ENCODE measurements around the gene PTPRE.

PTPRE gene

DNA sequence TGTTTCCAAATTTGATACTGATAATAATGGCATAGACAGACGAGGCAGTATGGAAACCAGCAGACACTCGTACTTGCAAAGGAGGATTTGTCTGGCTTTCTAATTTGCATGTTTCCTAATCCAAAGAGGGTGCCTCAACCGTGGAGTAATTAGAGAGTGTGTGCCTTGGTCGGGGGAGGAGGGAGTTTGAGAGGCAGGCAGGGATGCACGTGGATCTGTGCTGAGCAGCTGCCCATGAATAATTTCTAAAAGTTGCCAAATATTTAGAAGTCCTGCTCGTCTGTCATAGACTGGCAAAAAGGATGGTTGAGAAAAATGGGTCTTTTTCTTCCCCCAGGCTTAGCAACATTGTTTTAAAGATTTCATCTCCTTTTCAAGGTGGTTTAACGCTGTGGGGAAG, 69.4 kb downstream of the PTPRE start:
- Histone ChIP-seq H3K4me3 (ENCODE audit: low read depth in 1 of 5, low read length in 5 of 5) (no peak overlapping the region), H3K9me3 (ENCODE audit: control insufficient read depth in 5 of 5, low read length in 5 of 5) (peaks cover 0 to 5% (median 0%) of the 10 kb centered on the region in 5 donors), H3K27me3 (ENCODE audit: control insufficient read depth in 5 of 5, insufficient read depth in 4 of 5, low read length in 5 of 5) (peaks cover 0 to 5% (median 0%) of the 10 kb centered on the region in 5 donors), H3K4me1 (ENCODE audit: control insufficient read depth in 5 of 5, insufficient read depth in 5 of 5, low read length in 5 of 5) (peaks cover 11 to 44% (median 27%) of the 10 kb centered on the region in 5 donors), H3K27ac (ENCODE audit: low read depth, low read length) (peak overlapping the region; percentile 57), H3K36me3 (ENCODE audit: control insufficient read depth in 5 of 5, insufficient read depth in 5 of 5, low read length in 5 of 5) (no peaks in the 10 kb centered on the region), H3K9ac (ENCODE audit: low read length in 5 of 5) (no peak overlapping the region)

DNA sequence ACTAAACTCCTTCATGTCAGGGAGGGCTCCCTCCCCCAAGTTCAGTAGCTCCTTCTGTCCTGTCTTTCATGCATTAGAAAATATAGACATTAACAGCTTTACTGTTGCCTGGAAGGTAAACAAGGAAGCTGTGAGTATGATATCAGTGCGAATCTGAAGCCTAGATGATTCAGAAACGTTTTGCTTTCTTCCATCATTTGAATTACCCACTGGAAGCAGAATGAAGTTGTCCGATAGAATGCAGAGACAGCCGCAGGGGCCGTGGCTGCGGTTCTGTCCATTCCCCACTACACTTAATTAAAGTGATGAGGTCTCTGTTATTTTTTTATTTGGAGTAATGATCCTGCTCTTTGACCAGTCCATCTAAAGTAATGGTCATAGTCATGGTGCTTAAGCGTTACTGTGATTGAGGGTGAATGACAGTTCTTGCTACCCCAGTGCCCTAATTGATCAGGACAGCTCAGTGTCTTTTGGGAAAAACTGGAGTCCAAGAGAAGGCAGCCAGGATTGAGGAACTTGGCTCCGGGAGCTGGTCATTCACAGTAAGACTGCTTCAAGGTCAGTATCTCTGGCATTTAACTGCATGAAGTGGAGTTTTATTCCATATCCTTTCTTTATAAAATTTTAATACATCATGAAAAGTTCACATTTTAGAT, 69.9 kb downstream of the PTPRE start:
- Histone ChIP-seq H3K9ac (ENCODE audit: low read length in 5 of 5) (no peak overlapping the region), H3K4me3 (ENCODE audit: low read depth in 1 of 5, low read length in 5 of 5) (peak overlapping the region in 2 of 5 donors; percentile 29 to 53), H3K36me3 (ENCODE audit: control insufficient read depth in 5 of 5, insufficient read depth in 5 of 5, low read length in 5 of 5) (no peaks in the 10 kb centered on the region), H3K27me3 (ENCODE audit: control insufficient read depth in 5 of 5, insufficient read depth in 4 of 5, low read length in 5 of 5) (peaks cover 0 to 5% (median 0%) of the 10 kb centered on the region in 5 donors), H3K27ac (ENCODE audit: low read depth, low read length) (peak overlapping the region; percentile 57), H3K9me3 (ENCODE audit: control insufficient read depth in 5 of 5, low read length in 5 of 5) (peaks cover 0 to 5% (median 0%) of the 10 kb centered on the region in 5 donors), H3K4me1 (ENCODE audit: control insufficient read depth in 5 of 5, insufficient read depth in 5 of 5, low read length in 5 of 5) (peaks cover 11 to 44% (median 27%) of the 10 kb centered on the region in 5 donors)

DNA sequence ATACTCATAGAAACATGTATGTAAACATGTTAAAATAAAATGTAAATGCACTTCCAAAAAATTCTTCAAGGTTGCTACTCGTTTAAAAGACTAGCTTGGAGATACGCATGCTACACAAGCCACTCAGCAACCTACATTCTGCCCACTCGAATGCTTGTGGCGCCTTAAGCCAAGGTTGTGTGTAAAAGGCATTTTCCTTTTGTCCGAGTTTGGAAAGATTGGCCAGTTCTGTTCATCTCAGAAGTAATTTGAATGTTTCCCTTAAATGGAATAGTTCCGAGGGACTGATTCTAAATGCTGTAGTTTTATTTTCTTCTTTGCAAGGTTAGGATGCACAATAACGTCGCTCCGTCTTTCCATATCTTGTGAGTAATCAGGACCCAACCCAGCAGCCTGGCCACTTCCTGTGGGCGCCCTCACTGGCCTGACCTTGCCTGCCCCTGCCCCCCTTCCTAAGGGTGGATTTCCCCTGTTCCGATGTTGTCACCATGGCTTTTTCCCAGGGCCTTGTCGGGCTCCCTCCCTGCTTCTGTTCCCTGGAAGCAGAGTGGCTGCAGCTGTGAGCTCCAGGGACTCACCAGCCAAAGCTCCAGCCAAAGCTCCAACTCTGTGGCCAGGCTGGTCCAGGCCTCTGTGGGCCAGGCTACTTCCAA, 70.6 kb downstream of the PTPRE start:
- Histone ChIP-seq H3K27me3 (ENCODE audit: control insufficient read depth in 5 of 5, insufficient read depth in 4 of 5, low read length in 5 of 5) (peaks cover 0 to 5% (median 0%) of the 10 kb centered on the region in 5 donors), H3K4me3 (ENCODE audit: low read depth in 1 of 5, low read length in 5 of 5) (peak overlapping the region; percentile 21 to 53 (median 29)), H3K36me3 (ENCODE audit: control insufficient read depth in 5 of 5, insufficient read depth in 5 of 5, low read length in 5 of 5) (no peaks in the 10 kb centered on the region), H3K9ac (ENCODE audit: low read length in 5 of 5) (peak overlapping the region in 2 of 5 donors; percentile 4 to 30), H3K4me1 (ENCODE audit: control insufficient read depth in 5 of 5, insufficient read depth in 5 of 5, low read length in 5 of 5) (peaks cover 11 to 41% (median 27%) of the 10 kb centered on the region in 5 donors), H3K27ac (ENCODE audit: low read depth, low read length) (peak overlapping the region; percentile 81), H3K9me3 (ENCODE audit: control insufficient read depth in 5 of 5, low read length in 5 of 5) (peaks cover 0 to 5% (median 0%) of the 10 kb centered on the region in 5 donors)

DNA sequence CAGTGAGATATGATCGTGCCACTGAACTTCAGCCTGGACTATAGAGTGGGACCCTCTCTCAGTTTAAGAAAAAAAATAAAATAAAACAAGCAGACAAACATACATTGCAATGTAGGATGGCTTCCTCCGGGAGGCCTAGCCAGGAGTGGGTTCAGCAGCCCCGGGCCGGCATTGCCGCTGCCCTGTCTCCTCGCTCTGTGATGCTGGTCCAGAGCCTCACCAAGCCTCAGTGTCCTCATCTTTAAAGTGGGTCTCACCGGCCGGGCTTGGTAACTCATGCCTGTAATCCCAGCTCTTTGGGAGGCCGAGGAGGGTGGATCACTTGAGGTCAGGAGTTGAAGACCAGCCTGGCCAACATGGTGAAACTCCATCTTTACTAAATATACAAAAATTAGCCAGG, 71.6 kb downstream of the PTPRE start:
- H3K27ac ChIP-seq (ENCODE audit: low read depth, low read length) = peak overlapping the region; percentile 81
- peaks cover 0 to 5% (median 0%) of the 10 kb centered on the region in 5 donors for H3K9me3 ChIP-seq (ENCODE audit: control insufficient read depth in 5 of 5, low read length in 5 of 5)
- H3K27me3 ChIP-seq (ENCODE audit: control insufficient read depth in 5 of 5, insufficient read depth in 4 of 5, low read length in 5 of 5) = peaks cover 0 to 5% (median 0%) of the 10 kb centered on the region in 5 donors
- no peaks in the 10 kb centered on the region for H3K36me3 ChIP-seq (ENCODE audit: control insufficient read depth in 5 of 5, insufficient read depth in 5 of 5, low read length in 5 of 5)
- peak overlapping the region in 1 of 5 donors; percentile 30 for H3K9ac ChIP-seq (ENCODE audit: low read length in 5 of 5)
- no peak overlapping the region for H3K4me3 ChIP-seq (ENCODE audit: low read depth in 1 of 5, low read length in 5 of 5)
- peaks cover 11 to 48% (median 27%) of the 10 kb centered on the region in 5 donors for H3K4me1 ChIP-seq (ENCODE audit: control insufficient read depth in 5 of 5, insufficient read depth in 5 of 5, low read length in 5 of 5)

DNA sequence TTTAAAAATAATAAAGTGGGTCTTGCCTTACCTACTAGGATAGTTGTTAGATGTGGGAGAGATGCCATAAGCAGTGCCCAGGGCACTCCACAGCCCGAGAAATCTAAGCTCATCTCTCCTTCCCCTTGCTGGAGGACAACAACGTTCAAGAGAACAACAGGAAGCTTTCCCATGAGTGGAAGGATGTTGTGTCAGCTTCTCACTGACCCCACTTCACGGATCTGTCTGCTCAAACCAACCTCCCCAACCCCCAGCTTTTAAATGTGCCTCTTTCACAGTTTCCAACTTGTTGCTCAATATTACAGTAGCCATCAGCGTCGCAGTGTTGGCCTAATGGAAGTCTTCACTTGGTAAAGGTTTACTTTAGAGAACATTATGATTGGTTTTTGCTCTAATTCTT, 72.1 kb downstream of the PTPRE start:
- H3K27me3 ChIP-seq (ENCODE audit: control insufficient read depth in 5 of 5, insufficient read depth in 4 of 5, low read length in 5 of 5) = peaks cover 0 to 5% (median 0%) of the 10 kb centered on the region in 5 donors
- H3K36me3 ChIP-seq (ENCODE audit: control insufficient read depth in 5 of 5, insufficient read depth in 5 of 5, low read length in 5 of 5) = no peaks in the 10 kb centered on the region
- H3K27ac ChIP-seq (ENCODE audit: low read depth, low read length) = no peak overlapping the region
- no peak overlapping the region for H3K9ac ChIP-seq (ENCODE audit: low read length in 5 of 5)
- no peak overlapping the region for H3K4me3 ChIP-seq (ENCODE audit: low read depth in 1 of 5, low read length in 5 of 5)
- peaks cover 0 to 5% (median 0%) of the 10 kb centered on the region in 5 donors for H3K9me3 ChIP-seq (ENCODE audit: control insufficient read depth in 5 of 5, low read length in 5 of 5)
- H3K4me1 ChIP-seq (ENCODE audit: control insufficient read depth in 5 of 5, insufficient read depth in 5 of 5, low read length in 5 of 5) = peaks cover 11 to 48% (median 27%) of the 10 kb centered on the region in 5 donors

DNA sequence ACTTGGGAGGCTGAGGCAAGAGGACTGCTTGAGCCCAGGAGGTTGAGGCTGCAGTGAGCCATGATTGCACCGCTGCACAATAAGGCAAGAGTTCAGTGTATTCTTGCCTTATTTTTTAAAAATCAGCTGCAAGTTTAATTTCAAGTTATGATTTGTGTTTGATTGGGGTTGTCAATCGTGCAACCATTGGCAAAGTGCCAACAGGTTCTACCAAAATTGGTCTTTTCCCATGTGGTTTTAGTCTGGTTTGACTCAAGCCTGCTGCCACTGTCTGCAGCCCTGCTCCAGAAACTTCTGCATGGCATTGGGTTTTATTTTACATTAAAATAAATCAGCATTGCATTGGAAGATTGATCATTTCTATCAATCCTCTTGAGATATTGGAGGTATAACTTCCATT, 72.7 kb downstream of the PTPRE start:
- no peak overlapping the region for H3K27ac ChIP-seq (ENCODE audit: low read depth, low read length)
- H3K9me3 ChIP-seq (ENCODE audit: control insufficient read depth in 5 of 5, low read length in 5 of 5) = peaks cover 0 to 5% (median 0%) of the 10 kb centered on the region in 5 donors
- H3K36me3 ChIP-seq (ENCODE audit: control insufficient read depth in 5 of 5, insufficient read depth in 5 of 5, low read length in 5 of 5) = no peaks in the 10 kb centered on the region
- H3K27me3 ChIP-seq (ENCODE audit: control insufficient read depth in 5 of 5, insufficient read depth in 4 of 5, low read length in 5 of 5) = peaks cover 0 to 5% (median 0%) of the 10 kb centered on the region in 5 donors
- H3K9ac ChIP-seq (ENCODE audit: low read length in 5 of 5) = no peak overlapping the region
- H3K4me3 ChIP-seq (ENCODE audit: low read depth in 1 of 5, low read length in 5 of 5) = no peak overlapping the region
- H3K4me1 ChIP-seq (ENCODE audit: control insufficient read depth in 5 of 5, insufficient read depth in 5 of 5, low read length in 5 of 5) = peaks cover 11 to 52% (median 27%) of the 10 kb centered on the region in 5 donors

DNA sequence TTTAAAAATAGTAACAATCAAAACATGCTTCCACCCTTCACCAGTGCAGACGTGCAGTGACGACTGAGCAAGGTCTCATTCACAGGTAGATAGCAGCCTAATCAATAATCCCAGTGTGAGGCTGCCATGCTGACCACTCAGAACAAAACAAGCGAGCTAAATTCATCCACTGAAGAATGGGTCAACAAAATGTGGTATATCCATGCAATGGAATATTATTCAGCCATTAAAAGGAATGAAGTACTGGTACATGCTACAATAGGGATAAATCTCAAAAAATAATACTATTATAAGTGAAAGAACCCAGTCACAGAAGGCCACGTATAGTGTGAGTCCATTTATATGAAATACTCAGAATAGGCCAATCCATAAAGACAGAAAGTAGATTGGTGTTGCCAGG, 74.0 kb downstream of the PTPRE start:
- Histone ChIP-seq H3K27me3 (ENCODE audit: control insufficient read depth in 5 of 5, insufficient read depth in 4 of 5, low read length in 5 of 5) (peaks cover 0 to 3% (median 0%) of the 10 kb centered on the region in 5 donors), H3K4me3 (ENCODE audit: low read depth in 1 of 5, low read length in 5 of 5) (no peak overlapping the region), H3K9ac (ENCODE audit: low read length in 5 of 5) (no peak overlapping the region), H3K36me3 (ENCODE audit: control insufficient read depth in 5 of 5, insufficient read depth in 5 of 5, low read length in 5 of 5) (no peaks in the 10 kb centered on the region), H3K9me3 (ENCODE audit: control insufficient read depth in 5 of 5, low read length in 5 of 5) (peaks cover 0 to 5% (median 0%) of the 10 kb centered on the region in 5 donors), H3K27ac (ENCODE audit: low read depth, low read length) (no peak overlapping the region), H3K4me1 (ENCODE audit: control insufficient read depth in 5 of 5, insufficient read depth in 5 of 5, low read length in 5 of 5) (peaks cover 11 to 52% (median 27%) of the 10 kb centered on the region in 5 donors)

DNA sequence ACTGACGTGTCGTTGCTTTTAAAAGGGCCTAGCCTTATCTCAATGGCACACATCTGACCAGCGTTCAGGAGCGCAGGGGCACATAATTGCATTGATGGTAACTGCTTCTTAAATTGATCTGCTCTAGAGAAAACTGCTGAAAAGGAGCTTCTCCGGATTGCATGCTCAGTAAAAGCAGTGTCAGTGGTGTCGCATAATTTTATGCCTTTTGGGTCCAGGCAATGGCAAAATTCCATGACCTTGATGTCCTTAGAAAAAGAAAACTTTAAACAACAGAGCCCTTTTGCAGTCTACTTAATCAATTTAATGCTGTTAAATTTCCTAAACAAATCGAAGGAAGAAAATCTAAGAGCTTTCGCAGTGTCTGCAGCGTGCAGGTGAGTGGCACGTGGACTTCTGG, 75.7 kb downstream of the PTPRE start:
- Histone ChIP-seq H3K9me3 (ENCODE audit: control insufficient read depth in 5 of 5, low read length in 5 of 5) (peaks cover 0 to 5% (median 0%) of the 10 kb centered on the region in 5 donors), H3K4me3 (ENCODE audit: low read depth in 1 of 5, low read length in 5 of 5) (no peak overlapping the region), H3K36me3 (ENCODE audit: control insufficient read depth in 5 of 5, insufficient read depth in 5 of 5, low read length in 5 of 5) (no peaks in the 10 kb centered on the region), H3K4me1 (ENCODE audit: control insufficient read depth in 5 of 5, insufficient read depth in 5 of 5, low read length in 5 of 5) (peaks cover 7 to 48% (median 12%) of the 10 kb centered on the region in 5 donors), H3K27ac (ENCODE audit: low read depth, low read length) (no peak overlapping the region), H3K27me3 (ENCODE audit: control insufficient read depth in 5 of 5, insufficient read depth in 4 of 5, low read length in 5 of 5) (peaks cover 0 to 2% (median 0%) of the 10 kb centered on the region in 5 donors), H3K9ac (ENCODE audit: low read length in 5 of 5) (no peak overlapping the region)

DNA sequence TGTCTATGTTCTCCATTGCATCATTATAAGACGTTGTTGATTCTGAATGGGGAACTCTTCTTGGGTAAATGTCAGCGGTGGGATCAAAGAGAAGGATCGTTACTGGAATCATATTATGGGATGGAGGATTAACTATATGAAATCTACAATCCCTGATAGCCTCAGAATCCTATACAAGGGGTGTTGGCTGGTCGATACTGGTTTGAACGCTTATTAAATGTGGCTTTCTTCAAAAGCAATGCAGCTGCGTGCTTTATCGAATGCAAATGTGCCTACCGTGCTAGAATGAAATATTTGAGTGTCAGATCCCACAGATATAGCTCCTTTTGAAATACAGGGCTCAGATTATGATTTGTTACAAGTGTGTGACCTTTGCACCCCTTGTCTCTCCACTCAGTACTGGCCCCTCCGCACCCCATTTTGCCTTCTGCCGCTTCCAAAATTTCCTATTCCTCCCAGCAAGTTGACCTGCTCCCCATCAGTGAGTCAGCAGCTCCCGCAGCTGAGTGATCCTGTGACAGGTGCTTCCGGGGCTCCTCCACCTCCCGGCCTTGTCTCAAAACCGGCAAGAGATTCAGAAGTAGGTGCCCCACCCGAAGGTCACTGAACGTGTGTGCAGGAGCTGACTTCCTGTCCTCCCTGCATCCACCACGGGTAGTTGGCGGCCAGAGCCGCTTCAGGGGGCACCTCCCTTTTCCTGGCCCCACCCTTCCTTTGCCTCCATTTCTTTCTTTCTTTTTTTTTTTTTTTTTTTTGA, 76.6 kb downstream of the PTPRE start:
- H3K27ac ChIP-seq (ENCODE audit: low read depth, low read length) = peak overlapping the region; percentile 7
- H3K4me3 ChIP-seq (ENCODE audit: low read depth in 1 of 5, low read length in 5 of 5) = no peak overlapping the region
- H3K9me3 ChIP-seq (ENCODE audit: control insufficient read depth in 5 of 5, low read length in 5 of 5) = peaks cover 0 to 5% (median 0%) of the 10 kb centered on the region in 5 donors
- H3K9ac ChIP-seq (ENCODE audit: low read length in 5 of 5) = no peak overlapping the region
- peaks cover under 1 to 45% (median 4%) of the 10 kb centered on the region in 5 donors for H3K4me1 ChIP-seq (ENCODE audit: control insufficient read depth in 5 of 5, insufficient read depth in 5 of 5, low read length in 5 of 5)
- no peaks in the 10 kb centered on the region for H3K36me3 ChIP-seq (ENCODE audit: control insufficient read depth in 5 of 5, insufficient read depth in 5 of 5, low read length in 5 of 5)
- H3K27me3 ChIP-seq (ENCODE audit: control insufficient read depth in 5 of 5, insufficient read depth in 4 of 5, low read length in 5 of 5) = no peaks in the 10 kb centered on the region
